Ureter (tissue), 1 donor: ENCODE data around the gene TPD52L3. TPM values are rescaled to one million over a fixed set of nuclear protein-coding genes. Genes with fewer than 3 reads are reported as not detected.

Source experiments
- DNase-seq: peaks from one replicate; pipeline ENCODE4 v3.0.0-alpha.2; 2020; ENCODE audit warnings: low spot score
- total RNA-seq: library from RNA; stranded (reverse); gene quantifications from one replicate; pipeline ENCODE4 v1.2.4, GENCODE V29; 2023
- donor health status: DM: yes; HTN: yes; CAD: no.

The TPD52L3 gene
- total RNA-seq: not detected

DNA sequence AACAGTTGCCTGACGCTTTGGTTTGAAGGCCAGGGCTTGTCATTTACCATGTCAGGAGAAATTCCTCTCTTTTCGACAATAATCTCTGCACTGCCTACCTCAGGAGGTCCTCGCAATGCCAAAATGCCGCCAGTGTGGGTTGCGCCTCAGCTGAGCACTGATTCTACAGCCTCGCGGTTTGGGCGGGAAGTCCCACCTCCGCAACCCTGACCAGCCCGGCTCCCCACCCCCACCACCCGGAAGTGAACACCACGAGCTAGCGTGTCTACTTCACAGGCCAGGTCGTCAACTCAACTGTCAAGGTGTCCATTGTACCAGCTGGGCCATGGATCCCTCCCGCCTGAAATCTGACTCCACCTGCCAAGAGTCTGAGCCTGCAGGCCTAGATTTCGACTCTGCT is at the start of gene TPD52L3:
Gene TPD52L3, plus strand, starts transcription at position 273 of the 400 bp plus-strand sequence. CDS start 221 bp downstream, outside the sequence.
- no peak for DNase-seq

GRCh38 chr9:6301858-6302257 is 26.3 kb upstream of the TPD52L3 start:
- no peak for DNase-seq

DNA sequence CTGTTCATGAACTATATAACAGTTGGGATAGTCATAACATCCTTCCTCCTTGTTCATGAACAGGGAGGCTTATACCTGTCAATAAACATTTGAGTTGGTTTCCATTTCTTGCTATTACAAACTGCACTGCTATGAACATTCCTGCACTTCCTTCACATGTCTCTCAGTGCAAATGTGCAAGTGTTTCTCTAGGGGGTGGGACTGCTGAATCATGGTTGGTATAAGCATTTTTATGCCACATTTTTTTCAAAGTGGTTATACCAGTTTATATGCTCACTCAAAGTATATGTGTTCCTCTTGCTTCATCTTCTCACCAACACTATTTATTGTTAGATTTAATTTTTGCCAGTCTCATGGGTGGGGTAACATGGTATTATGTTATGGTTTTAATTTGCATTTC is 25.8 kb upstream of the TPD52L3 start:
- no peak for DNase-seq

DNA sequence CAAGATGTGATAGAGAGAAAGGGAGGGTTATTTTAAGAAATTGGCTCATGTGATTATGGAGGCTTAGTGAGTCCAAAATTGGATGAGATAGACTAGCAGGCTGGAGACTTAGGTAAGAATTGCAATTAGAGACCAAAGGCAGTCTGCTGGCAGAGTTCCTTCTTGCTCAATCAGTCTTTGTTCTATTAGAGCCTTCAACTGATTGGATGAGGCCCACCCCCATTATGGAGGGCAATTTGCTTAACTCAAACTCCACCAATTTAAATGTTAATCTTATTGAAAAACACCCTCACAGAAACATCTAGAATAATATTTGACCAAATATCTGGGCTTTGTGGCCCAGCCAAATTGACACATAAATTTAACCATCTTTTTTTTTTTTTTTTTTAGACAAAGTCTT is 23.9 kb upstream of the TPD52L3 start:
- no peak for DNase-seq

DNA sequence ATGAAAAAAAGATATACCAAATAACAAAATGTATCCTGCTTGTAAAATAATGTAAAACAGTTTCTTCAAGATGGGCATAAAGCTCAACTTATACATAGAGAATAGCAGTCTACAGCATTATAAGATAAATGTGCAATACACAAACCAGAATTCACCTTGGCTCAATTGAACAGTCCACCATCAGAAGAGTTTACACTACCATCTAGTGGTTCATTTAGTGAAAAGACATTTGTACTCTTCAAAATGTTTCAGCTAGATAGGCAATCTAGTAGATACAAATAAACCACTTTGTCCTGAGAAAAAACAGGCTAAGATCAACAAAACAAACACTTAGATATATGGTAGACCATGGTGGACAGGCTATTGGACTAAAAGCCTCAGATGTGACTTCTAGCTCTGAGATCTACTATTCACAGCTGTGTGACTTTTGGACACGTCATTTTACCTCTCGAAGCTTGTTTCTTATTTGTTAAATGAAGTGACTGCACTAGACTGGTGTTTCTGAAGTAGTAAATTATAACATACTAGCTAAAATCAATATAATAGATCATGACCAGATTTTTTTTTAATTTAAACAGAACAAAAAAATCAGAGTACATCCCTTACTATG is 22.1 kb upstream of the TPD52L3 start:
- no peak for DNase-seq

DNA sequence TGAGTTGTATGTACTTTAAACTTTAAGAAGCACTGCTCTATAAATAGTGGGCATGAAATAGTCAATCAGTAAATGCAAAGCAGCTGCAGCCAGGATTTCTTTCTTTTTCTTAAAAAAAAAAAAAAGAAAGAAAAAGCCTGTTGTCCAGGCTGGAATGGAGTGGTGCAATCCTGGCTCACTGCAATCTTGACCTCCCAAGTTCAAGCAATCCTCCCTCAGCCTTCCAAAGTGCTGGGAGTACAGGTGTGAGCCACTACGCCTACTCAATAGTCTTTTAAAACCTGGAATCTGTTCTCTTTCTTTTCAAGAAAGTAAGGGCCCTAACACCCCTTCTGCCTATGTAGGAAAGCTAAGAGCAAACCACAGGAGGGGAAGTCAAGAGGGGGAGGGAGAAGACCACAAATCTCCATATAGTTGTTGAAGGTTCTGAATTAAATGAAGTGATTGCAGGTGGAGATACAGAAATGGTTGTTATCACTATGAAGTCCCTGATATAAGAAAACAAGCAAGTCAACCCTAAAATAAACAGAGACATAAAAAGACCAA is 20.6 kb upstream of the TPD52L3 start:
- DNase-seq: no peak

DNA sequence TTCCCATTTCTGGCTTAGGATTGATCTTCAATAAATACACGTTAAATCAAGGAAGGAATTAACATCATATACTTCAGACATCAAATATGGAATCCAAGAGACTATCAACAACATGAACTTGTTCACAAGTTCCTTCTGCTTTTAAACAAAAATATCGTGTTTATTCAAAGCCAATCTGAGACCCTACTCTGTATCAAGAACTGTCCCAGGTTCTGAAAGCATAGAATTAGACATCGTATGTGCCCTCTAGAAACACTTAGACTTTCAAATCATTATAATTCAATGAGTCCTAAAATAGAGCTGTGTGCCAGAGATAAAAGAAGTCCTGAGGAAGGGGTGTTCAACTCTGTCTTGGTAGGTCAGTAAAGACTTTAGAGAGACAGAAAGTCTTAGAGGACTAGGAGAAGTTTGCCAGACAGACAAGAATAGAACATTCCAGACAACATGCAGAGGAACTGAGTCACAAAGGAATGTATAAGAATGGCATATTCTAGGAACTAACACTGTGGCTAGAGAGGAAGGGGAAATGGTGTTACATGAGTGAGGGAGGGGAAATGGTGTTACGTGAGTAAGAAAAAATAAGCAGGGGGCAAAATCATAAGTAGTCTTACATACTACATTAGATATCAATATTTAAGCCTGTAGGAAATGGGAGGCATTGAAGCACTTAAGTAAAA is 2.9 kb downstream of the TPD52L3 start:
- DNase-seq: no peak

DNA sequence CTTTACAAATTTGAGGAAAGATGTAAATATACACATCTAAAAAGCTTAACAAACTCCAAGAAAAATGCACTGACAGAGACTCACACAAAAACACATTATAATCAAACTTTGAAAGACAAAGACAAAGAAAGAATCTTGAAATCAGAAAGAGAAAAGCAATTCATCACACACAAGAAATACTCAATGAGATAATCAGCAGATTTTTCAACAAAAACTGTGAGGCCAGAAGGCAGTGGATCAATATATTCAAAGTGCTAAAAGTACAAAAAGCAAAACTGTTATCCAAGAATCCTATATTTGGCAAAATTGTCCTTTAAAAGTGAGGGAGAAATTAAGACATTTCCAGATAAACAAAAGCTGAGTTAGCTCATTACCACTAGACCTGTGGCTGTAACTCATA is 6.1 kb downstream of the TPD52L3 start:
- no peak for DNase-seq

- DNase-seq: no peak
Measured at GRCh38 chr9:6348766-6349165, 20.6 kb downstream of the TPD52L3 start.

GRCh38 chr9:6351737-6352136 is 23.6 kb downstream of the TPD52L3 start:
- DNase-seq: no peak

DNA sequence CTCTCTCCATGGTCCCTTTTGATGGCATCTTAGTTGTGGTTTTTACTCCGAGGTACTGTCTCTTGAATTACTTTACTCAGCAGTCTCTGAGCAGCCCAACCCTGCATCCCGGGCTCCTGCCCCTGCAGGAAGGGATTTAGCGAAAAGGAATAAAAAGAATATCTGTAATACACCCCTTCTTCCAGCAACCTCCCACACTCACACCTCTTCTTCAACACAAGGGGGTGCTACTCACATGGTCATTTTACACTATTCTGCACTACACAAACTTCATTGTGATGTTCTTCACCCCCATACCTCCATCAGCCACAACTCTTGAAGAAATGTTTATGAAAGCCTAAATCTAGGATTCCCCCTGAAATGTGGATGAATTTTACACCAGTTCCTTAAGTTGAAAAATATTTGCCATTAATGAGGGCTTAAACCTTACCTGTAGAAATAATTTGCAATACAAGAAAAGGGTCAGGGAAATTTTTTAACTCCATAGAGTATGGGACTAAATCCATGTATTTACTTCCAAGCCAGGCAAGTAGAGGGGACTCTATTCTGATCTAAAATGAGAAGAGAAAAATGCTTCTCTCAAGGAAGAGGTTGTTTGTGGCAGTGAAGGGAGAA is 26.0 kb downstream of the TPD52L3 start:
- DNase-seq: no peak

- no peak for DNase-seq
Measured at GRCh38 chr9:6355728-6356127, 27.6 kb downstream of the TPD52L3 start.

- DNase-seq: no peak
Measured at GRCh38 chr9:6356441-6356840, 28.3 kb downstream of the TPD52L3 start.

DNA sequence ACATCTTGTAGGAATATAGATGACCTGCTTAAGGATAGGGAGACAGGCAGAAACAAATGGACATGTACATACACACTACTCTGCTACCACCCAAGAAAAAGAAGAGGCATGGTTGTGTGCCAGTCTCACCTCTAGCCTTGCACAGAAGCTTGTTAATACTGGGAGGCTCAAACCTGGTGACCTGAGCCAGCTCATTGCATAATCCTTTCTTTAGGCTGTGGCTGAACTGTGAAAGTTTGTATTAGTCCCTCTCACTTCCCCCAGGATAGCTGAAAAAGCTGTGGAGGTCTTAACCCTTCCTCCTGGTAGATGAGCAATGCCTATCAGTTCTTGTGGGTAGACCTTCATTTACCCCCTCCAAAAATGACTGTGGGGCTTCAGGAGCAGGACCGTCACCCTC is 28.7 kb downstream of the TPD52L3 start:
- DNase-seq: no peak

- no peak for DNase-seq
Measured at GRCh38 chr9:6367128-6367890, 39.1 kb downstream of the TPD52L3 start.

- DNase-seq: no peak
Measured at GRCh38 chr9:6368831-6369230, 40.7 kb downstream of the TPD52L3 start.

Other genes starting within 250 kb of the TPD52L3 start
- 49.7 TPM for gene IL33, start 112.6 kb upstream of the TPD52L3 start, total RNA-seq
- gene UHRF2, start 84.8 kb downstream of the TPD52L3 start, total RNA-seq: 56.5 TPM